T-helper 9 cell (primary cell): Measurements from ENCODE around the gene PAQR5.
"Not testable (repeated sequence)": the region's sequence is repeated elsewhere in the genome, so short reads cannot be mapped to it uniquely, and the experiment has no call there.

ENCODE experiments used
- DNase-seq: peaks from one replicate; pipeline ENCODE4 v3.0.0-alpha.2; 2020
- total RNA-seq, 2 donors: gene quantifications; one replicate each; lab custom pipeline; 2026; lab: John Stamatoyannopoulos, UW

Gene PAQR5
- total RNA-seq, result 0 to 0.07 reads per million in 2 donors

- DNase-seq, result no peak
Observed at GRCh38 chr15:69298697-69299441, at the start of gene PAQR5. PAQR5 (plus strand) TSS chr15:69298912; CDS start chr15:69360081, 61,169 bp downstream.

- no peak for DNase-seq
Observed at GRCh38 chr15:69253156-69253555, 45.6 kb upstream of the PAQR5 start.

DNA sequence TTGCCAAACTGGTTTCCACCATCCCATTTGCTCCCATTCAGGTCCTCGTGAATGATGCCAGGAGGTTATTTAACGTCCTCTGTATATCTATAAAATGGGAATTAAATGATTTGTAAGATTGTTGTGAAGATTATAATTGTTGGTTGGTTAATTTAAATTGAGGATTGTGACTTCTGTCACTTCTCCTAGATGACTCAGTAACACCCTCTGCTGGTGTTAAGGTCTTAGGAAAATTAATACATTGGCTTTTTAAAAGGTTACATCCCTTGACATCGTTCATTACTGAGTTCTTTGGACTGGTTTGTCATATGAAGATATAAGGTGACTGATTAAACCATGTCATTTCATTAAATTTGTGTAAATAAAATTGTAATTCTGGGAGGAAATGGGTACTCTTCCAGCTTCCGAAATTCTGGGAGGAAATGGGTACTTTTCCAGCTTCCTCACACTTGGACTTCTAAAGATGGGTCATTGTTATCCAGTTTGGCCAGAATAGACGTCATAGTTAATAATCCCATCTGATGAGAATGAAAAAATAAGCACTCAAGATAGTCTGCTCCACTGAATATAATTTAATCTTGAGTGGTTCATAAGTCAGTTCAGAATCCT is 33.3 kb upstream of the PAQR5 start:
- no peak for DNase-seq

DNA sequence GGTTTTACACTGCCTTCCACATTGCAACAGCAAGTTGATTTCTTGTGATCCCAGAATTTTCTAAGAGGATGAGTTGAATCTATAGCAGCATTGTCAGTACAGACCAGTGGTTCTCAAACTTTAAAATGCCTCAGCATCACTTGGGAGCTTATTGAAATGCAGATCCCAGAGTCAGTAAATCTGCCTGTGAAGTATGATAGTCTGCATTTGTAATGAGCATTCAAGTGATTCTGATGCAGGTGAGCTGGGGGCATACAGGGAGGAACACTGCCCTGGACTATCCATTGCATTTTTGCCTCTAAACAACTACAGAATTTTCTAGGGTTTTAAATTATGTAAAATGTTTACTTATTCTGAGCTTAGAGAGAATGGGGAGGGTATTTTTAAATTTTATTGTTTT is 27.5 kb upstream of the PAQR5 start:
- DNase-seq, result no peak

GRCh38 chr15:69272139-69272538 is 26.6 kb upstream of the PAQR5 start:
- DNase-seq, result no peak

- no peak for DNase-seq
Observed at GRCh38 chr15:69272891-69273290, 25.8 kb upstream of the PAQR5 start.

DNA sequence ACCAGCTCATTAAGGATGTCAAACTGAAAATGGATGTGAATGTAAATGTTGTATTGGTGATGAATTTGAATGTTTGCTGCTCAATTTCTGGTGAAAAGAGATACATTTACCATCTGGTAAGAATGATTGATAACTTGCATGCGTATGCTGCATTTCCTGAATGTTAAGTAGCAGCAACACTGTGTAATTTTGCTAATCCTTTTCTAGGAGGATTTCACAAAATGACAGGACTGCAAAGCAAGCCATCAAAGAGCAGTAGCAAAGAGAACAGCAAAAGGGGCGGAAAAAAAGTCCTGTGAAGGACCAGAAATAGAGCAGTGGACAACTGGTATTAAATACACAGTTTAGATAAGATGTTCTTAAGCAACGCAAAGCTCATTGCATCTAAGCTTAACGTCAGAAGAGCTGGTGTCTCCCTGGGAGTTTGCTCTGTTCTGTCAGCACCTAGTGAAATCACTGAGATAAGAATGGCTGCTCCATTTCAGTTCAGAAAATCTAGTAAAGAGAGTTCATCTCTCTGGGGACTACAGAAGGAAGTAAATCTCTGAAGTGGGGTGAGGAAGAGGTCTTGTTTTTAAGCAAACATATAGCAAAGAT is 23.5 kb upstream of the PAQR5 start:
- no peak for DNase-seq

DNA sequence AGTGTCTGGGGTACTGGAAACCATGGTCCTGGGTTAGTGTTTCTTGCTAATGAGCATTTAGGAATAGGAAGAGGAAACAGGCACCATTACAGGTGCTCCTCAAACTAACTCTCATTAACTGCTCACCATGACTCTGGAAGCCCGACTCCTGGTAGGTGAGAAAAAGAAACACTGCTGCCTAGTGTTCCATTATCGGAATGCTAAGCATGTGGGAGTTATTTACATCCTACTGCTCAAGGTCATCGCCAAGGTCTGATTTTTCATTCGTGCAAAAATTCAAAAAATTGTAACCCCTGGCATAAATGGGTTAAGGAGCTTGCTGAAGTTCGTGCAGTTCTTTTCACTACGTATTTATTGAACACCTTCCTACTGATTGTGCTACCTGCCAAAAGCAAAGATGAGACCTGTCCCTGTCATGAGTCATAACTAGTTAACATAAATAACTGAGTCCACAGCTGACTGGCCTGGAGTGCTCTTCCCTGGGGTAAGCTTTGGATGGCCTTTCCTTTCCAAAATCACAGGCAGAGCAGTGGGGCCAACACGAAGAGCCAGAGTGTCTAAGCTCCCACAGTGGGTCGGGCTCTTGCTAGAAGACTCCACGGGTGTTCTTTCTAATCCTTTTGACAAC is 22.7 kb upstream of the PAQR5 start:
- no peak for DNase-seq

DNA sequence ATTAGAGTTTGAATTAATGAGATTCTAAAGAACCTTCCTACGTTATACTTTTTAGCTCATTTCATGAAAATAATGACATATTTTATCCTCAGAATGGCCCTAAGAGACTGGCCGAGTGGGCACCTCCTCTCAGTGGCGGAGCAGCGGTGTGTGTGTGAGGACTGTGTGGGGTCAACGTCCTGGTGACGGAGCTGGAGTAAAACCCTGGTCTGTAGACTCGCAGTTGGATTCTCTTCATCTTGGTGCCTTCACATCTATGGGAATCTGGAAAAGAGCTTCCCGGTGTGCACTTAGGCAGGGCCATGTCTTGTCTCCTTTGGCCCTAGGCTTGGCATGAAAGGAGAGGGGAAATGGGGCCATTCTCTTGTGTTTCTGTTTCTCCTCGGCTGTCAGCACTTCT is 21.4 kb upstream of the PAQR5 start:
- DNase-seq, result no peak

DNA sequence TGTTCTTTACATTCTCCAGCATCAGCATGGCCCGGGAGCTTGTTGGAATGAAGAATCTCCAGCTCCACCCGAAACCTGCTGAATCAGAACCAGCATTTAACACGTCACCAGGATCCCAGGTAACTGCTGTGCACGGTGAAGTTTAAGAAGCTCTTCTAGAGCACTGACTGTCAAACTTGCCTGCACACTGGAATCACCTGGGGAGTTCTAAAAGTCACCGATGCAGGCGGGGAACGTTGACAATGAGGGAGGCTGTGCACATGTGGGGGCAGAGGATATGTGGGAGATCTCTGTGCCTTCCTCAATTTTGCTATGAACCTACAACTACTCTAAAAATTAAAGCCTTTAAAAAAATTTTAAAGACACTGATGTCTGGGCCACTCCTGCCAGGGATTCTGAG is 19.1 kb upstream of the PAQR5 start:
- DNase-seq, result no peak

DNA sequence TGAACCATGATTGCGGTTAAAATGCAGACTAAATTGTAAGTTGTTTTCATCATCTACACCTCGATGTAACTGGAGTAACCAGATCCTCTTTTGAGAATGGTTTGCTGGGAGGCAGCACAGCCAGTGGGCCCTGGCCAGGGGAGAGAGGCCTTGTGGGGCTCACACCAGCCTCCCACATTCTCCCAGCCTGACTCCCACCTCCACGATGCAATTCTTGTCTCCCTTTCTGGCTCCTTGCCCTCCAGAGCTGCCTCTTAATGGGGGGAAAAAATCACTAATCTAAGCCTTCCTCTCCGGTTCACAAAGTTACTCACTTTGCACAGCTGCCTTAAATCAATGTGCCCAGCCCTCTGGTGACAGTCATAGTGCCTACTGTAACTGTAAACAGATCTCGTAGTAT is 17.9 kb upstream of the PAQR5 start:
- no peak for DNase-seq

- no peak for DNase-seq
Observed at GRCh38 chr15:69282104-69282743, 16.5 kb upstream of the PAQR5 start.

DNA sequence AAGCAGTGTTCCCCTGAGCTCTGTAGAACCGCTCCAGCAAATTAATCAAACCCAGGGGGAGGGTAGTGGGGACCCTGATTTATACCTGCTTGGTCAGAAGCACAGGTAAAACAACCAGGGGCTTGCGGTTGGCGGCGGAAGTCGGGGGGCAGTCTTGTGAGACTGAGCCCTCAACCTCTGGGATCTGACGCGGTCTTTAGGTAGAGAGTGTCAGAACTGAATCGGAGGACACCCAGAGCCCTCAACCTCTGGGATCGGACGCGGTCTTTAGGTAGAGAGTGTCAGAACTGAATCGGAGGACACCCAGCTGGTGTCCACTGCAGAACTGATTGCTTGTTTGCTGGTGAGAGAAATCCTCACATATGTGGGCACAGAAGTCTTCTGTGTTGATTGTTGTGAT is 12.9 kb upstream of the PAQR5 start:
- no peak for DNase-seq

DNA sequence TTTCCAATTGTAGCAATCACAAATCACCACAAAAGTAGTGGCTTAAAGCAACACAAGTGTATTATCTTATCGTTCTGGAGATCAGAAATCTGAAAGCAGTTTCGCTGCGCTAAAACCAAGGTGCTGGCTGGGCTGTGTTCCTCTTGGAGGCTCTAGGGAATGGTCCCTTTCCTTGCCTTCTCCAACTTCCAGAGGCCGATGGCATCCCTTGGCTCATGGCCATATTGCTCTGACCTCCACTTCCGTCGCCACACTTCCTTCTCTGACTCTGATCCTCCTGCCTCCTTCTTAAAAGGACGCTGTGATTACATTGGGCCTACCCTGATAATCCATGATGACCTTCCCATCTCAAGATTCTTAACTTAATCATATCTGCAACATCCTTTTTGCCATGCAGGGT is 10.7 kb upstream of the PAQR5 start:
- DNase-seq, result no peak

DNA sequence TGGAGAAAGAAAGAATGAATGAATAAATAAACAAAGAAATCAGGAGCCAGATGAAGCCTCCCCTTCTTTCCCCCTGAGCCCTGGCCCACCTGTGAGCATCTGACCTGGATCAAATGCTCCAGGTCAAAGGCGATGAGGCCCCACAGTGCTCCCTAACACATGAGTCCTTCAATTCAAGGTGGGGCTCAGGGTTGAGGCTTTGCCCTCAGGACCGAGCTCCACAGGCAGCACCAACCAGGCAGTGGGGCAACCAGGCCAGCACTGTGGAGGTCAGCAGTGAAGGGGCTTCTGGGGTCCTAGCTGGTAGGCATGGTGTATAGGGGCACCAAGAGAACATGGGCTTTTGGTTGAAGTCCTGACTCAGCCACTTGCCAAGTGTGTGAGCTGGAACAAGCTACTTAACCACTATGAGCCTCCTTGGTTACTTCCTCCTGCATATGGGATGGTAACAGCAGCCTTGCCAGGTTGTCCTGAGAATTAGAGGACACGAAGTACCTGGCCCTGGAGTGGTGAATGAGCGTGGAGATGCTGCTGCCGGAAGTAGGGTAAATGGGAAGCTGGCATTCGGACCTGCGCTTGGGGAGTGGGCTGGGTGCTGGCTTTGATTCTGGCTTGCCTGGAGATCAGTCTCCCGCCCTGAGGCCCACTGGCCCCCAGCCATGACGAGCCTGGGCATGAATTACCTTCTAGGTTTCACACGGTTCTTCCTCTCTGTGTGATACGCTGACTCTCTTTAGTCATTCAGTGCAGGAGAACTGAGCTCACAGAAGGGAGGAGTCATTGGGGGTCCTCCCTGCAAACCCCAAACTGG is 10.0 kb upstream of the PAQR5 start:
- DNase-seq, result no peak

DNA sequence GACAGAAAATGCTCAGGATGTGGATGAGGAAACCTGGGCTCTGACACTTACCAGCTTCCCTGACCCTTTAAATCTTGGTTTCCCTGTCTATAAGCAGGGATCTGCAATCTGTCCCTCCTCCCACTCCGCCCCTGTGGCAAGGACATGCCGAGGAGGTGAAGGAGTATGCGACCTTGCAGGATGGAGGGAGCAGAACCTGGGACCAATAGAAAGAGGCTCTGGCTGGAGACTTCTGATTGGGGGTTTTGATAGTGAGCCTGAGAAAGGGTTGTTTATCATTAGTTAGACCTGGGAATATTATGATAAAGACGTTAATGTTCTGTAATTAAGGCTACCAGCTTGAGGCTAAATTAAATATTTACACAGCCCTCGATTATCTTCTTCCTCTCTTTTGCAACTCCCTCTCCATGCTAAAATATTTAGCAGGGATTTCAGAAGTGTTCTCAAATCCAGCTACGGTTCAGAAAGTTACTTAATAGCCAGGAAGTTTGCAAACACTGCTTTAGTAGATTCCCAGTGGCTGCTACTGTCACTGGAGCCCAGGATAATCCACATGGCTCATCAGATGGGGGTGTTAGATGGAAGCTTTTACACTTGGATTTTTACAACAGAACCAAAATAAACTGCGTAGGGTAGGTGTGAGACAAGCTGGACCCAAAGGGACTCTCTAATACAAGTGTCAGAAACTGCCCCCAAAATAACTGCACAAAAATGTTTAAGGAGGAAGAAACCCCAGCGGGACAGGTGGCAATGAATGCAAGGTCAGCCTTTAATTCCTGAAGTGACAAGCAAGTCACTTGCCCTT is 9.2 kb upstream of the PAQR5 start:
- DNase-seq, result no peak

- no peak for DNase-seq
Observed at GRCh38 chr15:69290346-69291164, 8.2 kb upstream of the PAQR5 start.

GRCh38 chr15:69291651-69292050 is 7.1 kb upstream of the PAQR5 start:
- not testable (repeated sequence) for DNase-seq

GRCh38 chr15:69292826-69293420 is 5.8 kb upstream of the PAQR5 start:
- no peak for DNase-seq
